ENCODE results near the gene SRP14. TPM values are rescaled to one million over a fixed set of nuclear protein-coding genes. Genes with fewer than 3 reads are reported as not detected.

SRP14 gene
- total RNA-seq, 1 experiment from 2014 or later = 168 TPM

DNA sequence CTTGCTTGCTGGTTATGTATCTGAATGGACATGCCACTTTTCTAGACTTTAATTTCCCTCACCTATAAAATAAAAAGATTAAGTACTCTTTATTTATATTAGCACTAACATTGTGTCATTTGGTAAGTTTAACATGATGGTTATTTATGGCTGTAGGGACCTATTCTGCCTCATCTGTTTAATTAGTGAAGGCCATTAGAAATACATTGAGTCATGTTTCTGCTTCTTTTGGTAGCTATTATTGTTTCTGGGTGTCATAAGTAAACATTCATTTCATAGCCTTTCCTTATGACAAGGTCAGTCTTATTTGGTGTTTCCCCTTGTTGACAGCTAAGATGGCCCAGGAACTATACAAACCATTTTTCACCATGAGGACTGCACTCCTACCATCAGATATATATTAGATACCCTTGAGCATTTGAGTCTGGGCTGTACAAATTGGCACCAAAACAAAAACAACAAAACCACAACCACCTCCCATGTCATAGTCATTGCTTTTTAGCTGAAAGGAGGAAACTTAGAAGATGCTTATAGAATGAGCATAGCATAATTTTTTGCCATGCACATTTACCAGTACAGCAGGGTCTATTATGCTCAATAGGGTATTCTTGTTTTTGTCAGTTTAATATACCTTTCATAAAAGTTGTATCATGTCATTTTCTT lies 39.3 kb downstream of the SRP14 start:
- ATAC-seq (no peak), DNase-seq (ENCODE audit: low read depth, low spot score) (no peak)
- Histone ChIP-seq H3K4me2 (ENCODE audit: low read length) (no peak overlapping the region), H3K9me3 (ENCODE audit: control insufficient read depth in 1 of 2, insufficient read depth in 1 of 2, low read depth in 1 of 2, low read length in 2 of 2) (no peaks in the 10 kb centered on the region), H3K9me2 (ENCODE audit: insufficient read depth) (no peaks in the 10 kb centered on the region), H3K79me2 (ENCODE audit: insufficient read depth, low read length) (no peaks in the 10 kb centered on the region), H3K4me3 (replicated peaks in 1 of 2; ENCODE audit: low read depth in 1 of 2, low read length in 2 of 2) (no peak overlapping the region), H3K9ac (ENCODE audit: low read length) (no peak overlapping the region), H3K27me3 (ENCODE audit: insufficient read depth, low read length) (no peaks in the 10 kb centered on the region), H3K27ac (ENCODE audit: low read depth, low read length) (no peak overlapping the region), H4K20me1 (ENCODE audit: insufficient read depth) (no peaks in the 10 kb centered on the region), H2AFZ (ENCODE audit: low read depth, low read length, poor library complexity, severe bottlenecking) (no peak overlapping the region), H3K4me1 (ENCODE audit: control insufficient read depth in 1 of 2, insufficient read depth in 2 of 2, low read length in 2 of 2) (peaks cover 3% of the 10 kb centered on the region in 2 experiments; a peak in 2 of 4 replicates), H3K36me3 (ENCODE audit: control insufficient read depth in 1 of 2, insufficient read depth in 2 of 2, low read length in 2 of 2) (peaks cover 16 to 17% of the 10 kb centered on the region in 2 experiments; a peak in 3 of 4 replicates)
- TF ChIP-seq TCF7L2 (IDR thresholded peaks at IDR 0.05; ENCODE audit: borderline replicate concordance, extremely low read depth, insufficient read depth, insufficient read length) = no peak
- TF ChIP-seq JUND (IDR thresholded peaks at IDR 0.05) = no peak
- no peak for TF ChIP-seq RAD21 (IDR thresholded peaks at IDR 0.05; ENCODE audit: low read depth)
- TF ChIP-seq SRF (IDR thresholded peaks at IDR 0.05; ENCODE audit: low read depth) = no peak
- TF ChIP-seq SIN3A (IDR thresholded peaks at IDR 0.05; ENCODE audit: low read depth) = no peak
- no peak for TF ChIP-seq ZBTB33 (IDR thresholded peaks at IDR 0.05; ENCODE audit: extremely low read depth, insufficient replicate concordance, low read length)
- no peak for TF ChIP-seq POLR2A (IDR thresholded peaks at IDR 0.05; ENCODE audit: borderline replicate concordance, extremely low read depth, insufficient read depth, insufficient read length)
- TF ChIP-seq ZFX (IDR thresholded peaks at IDR 0.05) = no peak
- TF ChIP-seq SP1 (IDR thresholded peaks at IDR 0.05; ENCODE audit: low read depth) = no peak
- no peak for TF ChIP-seq FOSL1 (IDR thresholded peaks at IDR 0.05; ENCODE audit: low read depth)
- no peak for TF ChIP-seq CEBPB (IDR thresholded peaks at IDR 0.05; ENCODE audit: low read depth)
- no peak for TF ChIP-seq ELF1 (IDR thresholded peaks at IDR 0.05; ENCODE audit: borderline replicate concordance, low read depth)
- TF ChIP-seq YY1 (IDR thresholded peaks at IDR 0.05; ENCODE audit: extremely low read depth, insufficient replicate concordance, low read depth, low read length) = no peak
- TF ChIP-seq REST (IDR thresholded peaks at IDR 0.05; ENCODE audit: low read depth) = no peak
- no peak for TF ChIP-seq ZNF274 (IDR thresholded peaks at IDR 0.05; ENCODE audit: low read depth, low read length)
- ChIA-PET CTCF (no interaction called here), RAD21 (ENCODE audit: low non-redundant PET in 1 of 2, low total read pairs in 2 of 2, uncharacterized antibody in 2 of 2, unreplicated experiment in 2 of 2) (no interaction called here), POLR2A (no interaction called here)
- no TSS peak for BruUV-seq (replicated peaks)
- intact Hi-C loops (cut with micrococcal nuclease) = no loop called here
